Hepatocyte (in vitro differentiated cells): ENCODE measurements around the gene SBF1. TPM values are rescaled to one million over a fixed set of nuclear protein-coding genes. Genes with fewer than 3 reads are reported as not detected.
"Not testable (repeated sequence)": the region's sequence is repeated elsewhere in the genome, so short reads cannot be mapped to it uniquely, and the experiment has no call there.

Experiments used
- DNase-seq: peaks from one replicate; pipeline ENCODE4 v3.0.0-alpha.2; 2016; ENCODE audit warnings: low spot score
- H2AFZ ChIP-seq: fragments of 200-600 bp; sonication (generic); 2 replicates; pipeline ENCODE4 v1.6.0; 2016; ENCODE audit warnings: antibody characterized with exemption, mild to moderate bottlenecking
- H3K27ac ChIP-seq: fragments of 200-600 bp; sonication (generic); 2 replicates; pipeline ENCODE4 v1.5.1; 2016; ENCODE audit warnings: mild to moderate bottlenecking
- H3K27me3 ChIP-seq: fragments of 200-600 bp; sonication (generic); 2 replicates; pipeline ENCODE4 v1.6.1; 2016
- H3K36me3 ChIP-seq: fragments of 200-600 bp; sonication (generic); replicated peaks from 2 replicates; pipeline ENCODE4 v1.5.1; 2016; ENCODE audit warnings: low read depth; ENCODE audit not compliant: insufficient read depth
- H3K4me1 ChIP-seq: fragments of 200-600 bp; sonication (generic); 2 replicates; pipeline ENCODE4 v1.5.1; 2016; ENCODE audit warnings: mild to moderate bottlenecking, moderate library complexity; ENCODE audit not compliant: insufficient read depth
- H3K4me2 ChIP-seq: fragments of 200-600 bp; sonication (generic); 2 replicates; pipeline ENCODE4 v1.6.0; 2016
- H3K4me3 ChIP-seq: fragments of 200-600 bp; sonication (generic); 2 replicates; pipeline ENCODE4 v1.5.1; 2016; ENCODE audit warnings: mild to moderate bottlenecking
- H3K79me2 ChIP-seq: fragments of 200-600 bp; sonication (generic); 2 replicates; pipeline ENCODE4 v1.6.0; 2017; ENCODE audit warnings: mild to moderate bottlenecking
- H3K9me2 ChIP-seq: fragments of 200-600 bp; sonication (generic); replicated peaks from 2 replicates; pipeline ENCODE4 v1.6.0; 2017; ENCODE audit warnings: mild to moderate bottlenecking; ENCODE audit not compliant: insufficient read depth
- H3K9me3 ChIP-seq: fragments of 200-600 bp; sonication (generic); 2 replicates; pipeline ENCODE4 v1.5.1; 2016; ENCODE audit warnings: low read depth, mild to moderate bottlenecking
- H4K20me1 ChIP-seq: fragments of 200-600 bp; sonication (generic); 2 replicates; pipeline ENCODE4 v1.6.0; 2016; ENCODE audit warnings: mild to moderate bottlenecking; ENCODE audit not compliant: insufficient read depth, poor library complexity, severe bottlenecking
- EZH2 ChIP-seq: fragments of 200-600 bp; sonication (generic); IDR thresholded peaks from 2 replicates; pipeline ENCODE4 v1.6.1; 2016; ENCODE audit warnings: antibody characterized with exemption, mild to moderate bottlenecking, borderline replicate concordance
- EZH2phosphoT487 ChIP-seq: fragments of 200-600 bp; sonication (generic); IDR thresholded peaks from one replicate; pipeline ENCODE4 v1.6.1; 2018; ENCODE audit warnings: antibody characterized with exemption, mild to moderate bottlenecking, low read depth, moderate library complexity; ENCODE audit not compliant: unreplicated experiment, severe bottlenecking
- WGBS: methylation state at CpG from one replicate; pipeline ENCODE4 v1.1.6; 2016; ENCODE audit warnings: low lambda C conversion rate; ENCODE audit errors: missing lambda C conversion rate; 5-methylcytosine and 5-hydroxymethylcytosine counted together
- polyA plus RNA-seq: library from polyadenylated mRNA; unstranded; fragments of >200 nt; fragmentation: Nextera tagmentation; extraction: Ambion mirVana; gene quantifications from 2 replicates; pipeline ENCODE4 v1.2.1, GENCODE V29; 2016
- total RNA-seq: library from RNA; depleted of rRNA; stranded (reverse); fragments of >200 nt; gene quantifications from 2 replicates; pipeline ENCODE4 v1.2.3, GENCODE V29; 2014
- TF ChIP-seq, protein P1 (sequence below): fragments of 200-600 bp; sonication (generic); IDR thresholded peaks from 2 replicates; pipeline ENCODE4 v1.5.1; 2016; ENCODE audit warnings: antibody characterized with exemption, mild to moderate bottlenecking; ENCODE audit not compliant: poor library complexity

Gene SBF1
- total and polyA plus RNA-seq, 2 experiments from 2014 or later, result 34.5 to 49.5 TPM

DNA sequence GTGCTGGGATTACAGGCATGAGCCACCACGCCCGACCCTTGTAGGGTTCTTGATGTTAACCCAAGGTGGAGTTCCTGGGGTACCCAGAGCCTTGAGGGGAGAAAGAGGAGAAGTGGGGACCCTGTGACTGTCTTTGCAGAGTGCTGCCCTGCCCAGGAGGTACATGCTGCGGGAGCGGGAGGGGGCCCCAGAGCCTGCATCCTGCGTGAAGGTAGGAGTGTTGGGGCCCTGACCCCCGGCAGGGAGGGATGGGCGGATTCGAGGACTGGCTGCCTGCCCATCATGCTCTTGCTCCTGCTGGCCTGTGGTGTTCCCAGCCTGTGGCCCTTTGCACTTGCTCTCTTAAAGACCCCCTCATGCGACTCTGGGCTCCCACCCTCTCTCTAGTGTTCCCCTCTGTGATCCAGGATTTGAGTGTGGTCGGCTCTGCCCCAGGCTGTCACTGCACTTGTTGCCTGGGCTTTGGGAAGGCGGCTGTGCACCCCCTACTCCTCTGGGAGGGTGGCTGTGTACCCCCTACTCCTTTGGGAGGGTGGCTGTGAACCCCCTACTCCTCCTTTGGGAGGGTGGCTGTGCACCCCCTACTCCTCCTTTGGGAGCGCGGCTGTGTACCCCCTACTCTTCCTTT is 46.1 kb upstream of the SBF1 start:
- Histone ChIP-seq H3K4me3 (no peak overlapping the region), H3K9me3 (no peaks in the 10 kb centered on the region), H3K4me2 (no peak overlapping the region), H3K4me1 (peaks cover 9% of the 10 kb centered on the region), H3K79me2 (peaks cover 39% of the 10 kb centered on the region), H3K9me2 (no peaks in the 10 kb centered on the region), H3K27me3 (no peaks in the 10 kb centered on the region), H3K27ac (no peak overlapping the region), H4K20me1 (peaks cover 13% of the 10 kb centered on the region), H3K36me3 (no peaks in the 10 kb centered on the region), H2AFZ (no peak overlapping the region)
- 100% methylated on average over 13 of the region's 13 CpGs for WGBS
- TF ChIP-seq EZH2 (no peak), EZH2phosphoT487 (no peak)
- TF ChIP-seq, protein P1, sequence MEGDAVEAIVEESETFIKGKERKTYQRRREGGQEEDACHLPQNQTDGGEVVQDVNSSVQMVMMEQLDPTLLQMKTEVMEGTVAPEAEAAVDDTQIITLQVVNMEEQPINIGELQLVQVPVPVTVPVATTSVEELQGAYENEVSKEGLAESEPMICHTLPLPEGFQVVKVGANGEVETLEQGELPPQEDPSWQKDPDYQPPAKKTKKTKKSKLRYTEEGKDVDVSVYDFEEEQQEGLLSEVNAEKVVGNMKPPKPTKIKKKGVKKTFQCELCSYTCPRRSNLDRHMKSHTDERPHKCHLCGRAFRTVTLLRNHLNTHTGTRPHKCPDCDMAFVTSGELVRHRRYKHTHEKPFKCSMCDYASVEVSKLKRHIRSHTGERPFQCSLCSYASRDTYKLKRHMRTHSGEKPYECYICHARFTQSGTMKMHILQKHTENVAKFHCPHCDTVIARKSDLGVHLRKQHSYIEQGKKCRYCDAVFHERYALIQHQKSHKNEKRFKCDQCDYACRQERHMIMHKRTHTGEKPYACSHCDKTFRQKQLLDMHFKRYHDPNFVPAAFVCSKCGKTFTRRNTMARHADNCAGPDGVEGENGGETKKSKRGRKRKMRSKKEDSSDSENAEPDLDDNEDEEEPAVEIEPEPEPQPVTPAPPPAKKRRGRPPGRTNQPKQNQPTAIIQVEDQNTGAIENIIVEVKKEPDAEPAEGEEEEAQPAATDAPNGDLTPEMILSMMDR, result no peak
- DNase-seq, result no peak

DNA sequence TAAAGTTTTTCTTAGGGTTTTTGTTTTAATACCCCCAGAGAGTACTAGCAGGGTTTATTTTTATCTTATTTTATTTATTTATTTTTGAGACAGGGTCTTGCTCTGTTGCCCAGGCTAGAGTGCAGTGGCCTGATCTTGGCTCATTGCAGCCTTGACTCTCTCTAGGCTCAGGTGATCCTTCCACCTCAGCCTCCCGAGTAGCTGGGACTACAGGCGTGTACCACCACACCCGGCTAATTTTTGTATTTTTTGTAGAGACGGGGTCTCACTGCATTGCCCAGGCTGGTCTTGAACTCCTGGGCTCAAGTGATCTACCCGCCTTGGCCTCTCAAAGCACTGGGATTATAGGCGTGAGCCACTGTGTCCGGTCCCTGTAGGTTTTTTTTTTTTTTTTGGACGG is 45.3 kb upstream of the SBF1 start:
- Histone ChIP-seq H4K20me1 (peaks cover 13% of the 10 kb centered on the region), H3K79me2 (peaks cover 42% of the 10 kb centered on the region)
- not testable (repeated sequence) for H3K27ac ChIP-seq, H2AFZ ChIP-seq, H3K27me3 ChIP-seq, H3K4me1 ChIP-seq, H3K4me3 ChIP-seq, H3K9me3 ChIP-seq, H3K36me3 ChIP-seq, H3K9me2 ChIP-seq, DNase-seq, H3K4me2 ChIP-seq
- 92% methylated on average over 8 of the region's 8 CpGs for WGBS

- Histone ChIP-seq H3K4me3 (no peak overlapping the region), H3K4me2 (no peak overlapping the region), H3K79me2 (peaks cover 46% of the 10 kb centered on the region), H3K4me1 (peaks cover 4% of the 10 kb centered on the region), H3K36me3 (no peaks in the 10 kb centered on the region), H4K20me1 (peaks cover 11% of the 10 kb centered on the region), H2AFZ (no peak overlapping the region), H3K9me3 (no peaks in the 10 kb centered on the region), H3K27me3 (no peaks in the 10 kb centered on the region), H3K27ac (no peak overlapping the region), H3K9me2 (no peaks in the 10 kb centered on the region)
- DNase-seq, result no peak
- WGBS, result 95% methylated on average over 8 of the region's 8 CpGs
- TF ChIP-seq EZH2phosphoT487 (no peak), EZH2 (no peak)
- TF ChIP-seq, protein P1, result no peak
Observed at GRCh38 chr22:50519151-50519550, 44.3 kb upstream of the SBF1 start.

DNA sequence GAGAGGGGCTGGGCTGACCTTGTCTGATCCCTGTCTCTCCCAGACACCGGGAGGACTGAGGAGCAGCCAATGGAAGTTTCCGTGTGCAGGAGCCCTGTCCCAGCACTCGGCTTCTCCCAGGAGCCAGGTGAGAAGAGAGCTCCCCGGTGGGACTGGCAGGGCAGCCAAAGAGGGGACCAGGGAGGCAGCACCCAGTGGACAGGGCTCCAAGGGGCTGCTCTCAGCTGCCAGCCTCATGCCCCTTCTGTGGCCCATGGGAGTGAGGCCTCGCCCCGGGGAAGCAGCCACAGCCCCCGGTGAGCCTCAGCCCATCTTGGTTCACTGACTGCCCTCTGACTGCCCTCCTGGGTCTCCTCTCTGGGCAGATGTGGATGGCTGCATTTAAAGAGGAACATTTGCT is 43.8 kb upstream of the SBF1 start:
- Histone ChIP-seq H4K20me1 (peaks cover 7% of the 10 kb centered on the region), H3K4me2 (no peak overlapping the region), H3K9me3 (no peaks in the 10 kb centered on the region), H3K9me2 (no peaks in the 10 kb centered on the region), H3K36me3 (no peaks in the 10 kb centered on the region), H2AFZ (no peak overlapping the region), H3K27me3 (no peaks in the 10 kb centered on the region), H3K4me3 (no peak overlapping the region), H3K27ac (no peak overlapping the region), H3K4me1 (no peaks in the 10 kb centered on the region), H3K79me2 (peaks cover 46% of the 10 kb centered on the region)
- DNase-seq, result no peak
- TF ChIP-seq EZH2, result no peak
- TF ChIP-seq, protein P1, result no peak
- TF ChIP-seq EZH2phosphoT487, result no peak
- WGBS, result 97% methylated on average over 6 of the region's 7 CpGs
